T-helper 1 cell treated with Interleukin-12 subunit alpha and Interleukin-12 subunit beta and Interleukin-4 antibody, amounts not matched to agents 30 ng/mL and 1 ng/mL, for 36 hours (primary cell): ENCODE measurements around the gene MIA. TPM values are rescaled to one million over a fixed set of nuclear protein-coding genes. Genes with fewer than 3 reads are reported as not detected.
"Not testable (repeated sequence)": the region's sequence is repeated elsewhere in the genome, so short reads cannot be mapped to it uniquely, and the experiment has no call there.

Source experiments
- intact Hi-C: fragments of 100-400 bp; cut with micrococcal nuclease; formaldehyde crosslinking; loops from one replicate; pipeline ENCODE4 v1.15.1; 2024
- total RNA-seq: library from RNA; stranded (reverse); gene quantifications from 2 replicates; pipeline ENCODE4 v1.2.3, GENCODE V29; 2022

MIA gene
- total RNA-seq, 1 donor from 2014 or later, result not detected

GRCh38 chr19:40813182-40813581, 37.9 kb downstream of the MIA start:
- intact Hi-C loops, result no loop called here

GRCh38 chr19:40815223-40815622, 39.9 kb downstream of the MIA start:
- intact Hi-C loops, result loop anchor here (5.0 kb wide), 1 partner anchor 312 kb away; no protein-coding TSS in a partner anchor

GRCh38 chr19:40818480-40819399, 43.4 kb downstream of the MIA start:
- intact Hi-C loops, result loop anchor here (1.0 to 5.0 kb wide), 3 partner anchors 40 to 309 kb away; partner anchors contain the start of gene RAB4B

- intact Hi-C loops, result loop anchor here (1.0 to 5.0 kb wide), 3 partner anchors 41 to 308 kb away; partner anchors contain the start of gene RAB4B
These were observed 44.3 kb downstream of the MIA start for GRCh38 chr19:40819479-40820234.

- intact Hi-C loops, result no loop called here
These were observed 46.8 kb downstream of the MIA start for GRCh38 chr19:40822161-40822560.

- intact Hi-C loops, result not testable (repeated sequence)
These were observed 47.6 kb downstream of the MIA start for GRCh38 chr19:40822704-40823553.

GRCh38 chr19:40824916-40825315, 49.6 kb downstream of the MIA start:
- intact Hi-C loops, result not testable (repeated sequence)

GRCh38 chr19:40825460-40826095, 50.3 kb downstream of the MIA start:
- intact Hi-C loops, result not testable (repeated sequence)

GRCh38 chr19:40826312-40826698, 51.0 kb downstream of the MIA start:
- intact Hi-C loops, result not testable (repeated sequence)

GRCh38 chr19:40826699-40827385, 51.5 kb downstream of the MIA start:
- intact Hi-C loops, result not testable (repeated sequence)

Other genes with a start within 250 kb of the MIA start
- 156 and 166 TPM in 2 replicates for gene SHKBP1, start 198.6 kb upstream of the MIA start, total RNA-seq
- gene LTBP4, start 174.2 kb upstream of the MIA start, total RNA-seq, result 55.5 and 58.3 TPM in 2 replicates
- gene NUMBL, start 84.9 kb upstream of the MIA start, total RNA-seq, result 7.1 and 10.1 TPM in 2 replicates
- gene COQ8B, start 58.6 kb upstream of the MIA start, total RNA-seq, result 28.9 and 33.5 TPM in 2 replicates
- gene ITPKC, start 58.4 kb upstream of the MIA start, total RNA-seq, result 8.7 TPM in 2 replicates
- gene ACTMAP, start 25.0 kb upstream of the MIA start, total RNA-seq, result 10.6 and 11.9 TPM in 2 replicates
- gene SNRPA, start 24.3 kb upstream of the MIA start, total RNA-seq, result 124 and 142 TPM in 2 replicates
- 57.0 and 57.5 TPM in 2 replicates for gene RAB4B, start 2.7 kb downstream of the MIA start, total RNA-seq
- gene EGLN2, start 23.7 kb downstream of the MIA start, total RNA-seq, result 128 TPM in 2 replicates
- gene CYP2A6, start 74.9 kb downstream of the MIA start, total RNA-seq, result not detected in 2 replicates
- gene CYP2A7, start 106.7 kb downstream of the MIA start, total RNA-seq, result not detected in 2 replicates
- not detected in 2 replicates for gene CYP2B6, start 215.8 kb downstream of the MIA start, total RNA-seq